ENCODE measurements around the gene FNBP1L.

FNBP1L gene

GRCh38 chr1:93440272-93440671 is 7.6 kb upstream of the FNBP1L start:
- Mint-ChIP-seq H3K27ac (no peak overlapping the region), H3K36me3 (ENCODE audit: low read depth) (no peaks in the 10 kb centered on the region), H3K9me3 (no peaks in the 10 kb centered on the region), H3K4me3 (no peak overlapping the region), H3K27me3 (ENCODE audit: low read depth, poor library complexity) (no peaks in the 10 kb centered on the region), H3K4me1 (no peaks in the 10 kb centered on the region)
- TF ChIP-seq CTCF (IDR thresholded peaks at IDR 0.05), result no peak
- no peak for DNase-seq

DNA sequence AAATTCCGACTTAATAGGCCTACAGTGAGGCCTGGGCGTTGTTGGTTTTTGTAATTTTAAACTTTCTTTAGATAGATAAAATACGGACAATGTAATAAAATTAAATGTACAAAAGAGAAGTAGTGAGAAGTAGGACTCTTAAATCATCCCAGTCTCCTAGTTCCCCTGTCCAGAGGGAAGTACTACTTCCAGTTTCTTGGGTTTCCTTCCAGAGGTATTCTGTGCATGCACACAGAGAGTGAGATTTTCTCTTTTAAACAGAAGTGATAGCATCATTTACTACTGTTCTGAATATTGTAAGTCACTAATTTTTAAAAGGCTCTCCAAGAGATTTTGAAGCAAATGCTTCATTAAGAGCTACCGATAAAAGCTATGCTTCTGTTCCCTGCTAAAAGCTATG is 7.2 kb upstream of the FNBP1L start:
- no peaks in the 10 kb centered on the region for H3K27me3 Mint-ChIP-seq (ENCODE audit: low read depth, poor library complexity)
- no peaks in the 10 kb centered on the region for H3K36me3 Mint-ChIP-seq (ENCODE audit: low read depth)
- H3K27ac Mint-ChIP-seq, result no peak overlapping the region
- TF ChIP-seq CTCF (IDR thresholded peaks at IDR 0.05), result no peak
- H3K4me1 Mint-ChIP-seq, result no peaks in the 10 kb centered on the region
- DNase-seq, result no peak
- H3K9me3 Mint-ChIP-seq, result no peaks in the 10 kb centered on the region
- no peak overlapping the region for H3K4me3 Mint-ChIP-seq

- H3K36me3 Mint-ChIP-seq (ENCODE audit: low read depth), result no peaks in the 10 kb centered on the region
- H3K4me1 Mint-ChIP-seq, result peaks cover 2% of the 10 kb centered on the region
- H3K9me3 Mint-ChIP-seq, result no peaks in the 10 kb centered on the region
- no peak overlapping the region for H3K27ac Mint-ChIP-seq
- DNase-seq, result no peak
- no peaks in the 10 kb centered on the region for H3K27me3 Mint-ChIP-seq (ENCODE audit: low read depth, poor library complexity)
- no peak overlapping the region for H3K4me3 Mint-ChIP-seq
- TF ChIP-seq CTCF (IDR thresholded peaks at IDR 0.05), result no peak
Measured at GRCh38 chr1:93441589-93441988, 6.3 kb upstream of the FNBP1L start.

DNA sequence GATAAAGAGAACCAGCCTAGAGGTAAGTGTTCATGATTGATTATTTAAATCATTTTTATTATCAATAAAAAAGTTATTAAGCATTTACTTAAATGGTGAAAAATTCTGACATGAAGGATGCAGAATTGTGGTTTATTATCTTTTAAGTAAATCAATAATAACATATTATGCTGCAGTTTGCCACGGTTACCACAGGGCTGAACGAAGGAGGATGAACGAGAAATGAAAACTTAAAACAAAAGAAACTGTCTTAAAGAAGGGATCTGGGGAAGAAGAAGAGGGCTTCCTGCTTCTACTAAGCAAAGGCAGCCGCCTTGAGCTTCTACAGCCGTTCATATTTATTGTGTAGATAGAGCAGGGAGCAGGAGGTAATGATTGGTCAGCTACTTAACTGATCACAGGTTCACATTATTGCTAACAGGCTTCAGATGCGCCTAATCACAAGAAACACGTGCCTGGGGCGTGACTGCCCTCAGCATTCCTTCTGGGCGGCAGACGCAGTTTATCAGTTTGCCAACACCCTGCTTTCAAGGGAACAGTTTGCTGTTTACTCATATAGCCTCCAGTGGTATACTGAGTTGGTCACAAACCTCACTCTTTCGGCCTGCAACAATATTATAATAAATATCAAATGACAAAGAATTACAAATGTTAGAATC is 5.8 kb upstream of the FNBP1L start:
- no peak for TF ChIP-seq CTCF (IDR thresholded peaks at IDR 0.05)
- H3K27me3 Mint-ChIP-seq (ENCODE audit: low read depth, poor library complexity), result no peaks in the 10 kb centered on the region
- H3K4me3 Mint-ChIP-seq, result no peak overlapping the region
- H3K36me3 Mint-ChIP-seq (ENCODE audit: low read depth), result no peaks in the 10 kb centered on the region
- H3K9me3 Mint-ChIP-seq, result no peaks in the 10 kb centered on the region
- peaks cover 7% of the 10 kb centered on the region for H3K4me1 Mint-ChIP-seq
- no peak overlapping the region for H3K27ac Mint-ChIP-seq
- DNase-seq, result no peak

DNA sequence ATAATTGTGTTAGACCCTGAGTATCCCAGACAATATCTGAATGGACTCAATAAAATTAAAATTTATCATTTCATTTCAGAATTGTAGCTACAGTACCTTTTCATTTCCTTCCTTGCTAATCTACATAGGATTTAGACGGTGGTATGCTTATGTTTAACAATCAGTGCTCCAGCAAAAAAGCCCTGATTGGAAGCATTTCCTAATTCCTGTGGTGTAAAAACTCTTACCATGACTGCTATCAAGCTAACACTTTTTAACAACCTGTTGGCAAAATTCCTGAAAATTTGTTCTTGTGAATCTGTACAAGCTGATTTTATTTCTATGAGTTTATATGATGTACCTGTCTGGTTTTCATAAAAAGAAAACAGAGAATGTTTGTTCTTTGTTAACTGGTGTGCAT is 5.2 kb upstream of the FNBP1L start:
- Mint-ChIP-seq H3K4me3 (no peak overlapping the region), H3K4me1 (peaks cover 13% of the 10 kb centered on the region), H3K27ac (no peak overlapping the region), H3K36me3 (ENCODE audit: low read depth) (no peaks in the 10 kb centered on the region), H3K9me3 (no peaks in the 10 kb centered on the region), H3K27me3 (ENCODE audit: low read depth, poor library complexity) (no peaks in the 10 kb centered on the region)
- DNase-seq, result no peak
- TF ChIP-seq CTCF (IDR thresholded peaks at IDR 0.05), result no peak

DNA sequence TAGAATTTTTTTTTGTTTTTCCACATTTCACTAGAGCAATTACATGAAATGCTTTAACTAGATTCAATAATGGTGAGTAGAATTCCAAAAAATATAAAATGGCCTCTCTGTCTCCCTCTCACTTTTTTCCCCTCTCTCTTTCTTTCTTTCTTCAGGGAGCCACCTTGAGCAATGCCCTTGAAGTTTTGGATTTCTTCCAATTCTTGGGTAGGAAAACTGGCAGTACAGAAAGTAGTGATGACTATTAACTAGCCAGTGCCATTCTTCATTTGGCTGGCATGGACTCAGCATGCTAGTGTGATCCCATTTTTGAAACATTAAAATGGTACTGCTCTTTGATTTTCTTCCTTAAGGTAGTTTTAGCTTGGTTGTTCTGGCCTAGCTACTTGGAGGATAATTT is 4.5 kb upstream of the FNBP1L start:
- Mint-ChIP-seq H3K9me3 (no peaks in the 10 kb centered on the region), H3K27me3 (ENCODE audit: low read depth, poor library complexity) (no peaks in the 10 kb centered on the region), H3K27ac (no peak overlapping the region), H3K36me3 (ENCODE audit: low read depth) (no peaks in the 10 kb centered on the region), H3K4me1 (peaks cover 14% of the 10 kb centered on the region), H3K4me3 (no peak overlapping the region)
- TF ChIP-seq CTCF (IDR thresholded peaks at IDR 0.05), result no peak
- DNase-seq, result no peak
